Tibial nerve (tissue), 3 donors: ENCODE measurements around the gene ZBTB5.
"Not testable (repeated sequence)": the region's sequence is repeated elsewhere in the genome, so short reads cannot be mapped to it uniquely, and the experiment has no call there.

Experiments
- CTCF ChIP-seq, 5 experiments: fragments of 200-600 bp in 3 of 5; fragments of 450-650 bp in 2 of 5; sonication (generic) in 3 of 5; IDR thresholded peaks; one replicate each; pipeline ENCODE4 v1.5.1; 2016 to 2019; ENCODE audit warnings: antibody characterized with exemption in 5 of 5, mild to moderate bottlenecking in 3 of 5, moderate library complexity in 2 of 5
- POLR2A ChIP-seq, 2 donors: fragments of 450-650 bp; IDR thresholded peaks; one replicate each; pipeline ENCODE4 v1.6.1; 2017; ENCODE audit warnings: antibody characterized with exemption in 2 of 2, mild to moderate bottlenecking in 2 of 2, moderate library complexity in 2 of 2

- not testable (repeated sequence) for TF ChIP-seq CTCF, POLR2A (IDR thresholded peaks at IDR 0.05)
Observed at GRCh38 chr9:37473982-37474381, 8.7 kb upstream of the ZBTB5 start.
